Adrenal gland (tissue), 12 donors: ENCODE data around the gene SLC19A1. TPM values are rescaled to one million over a fixed set of nuclear protein-coding genes. Genes with fewer than 3 reads are reported as not detected.

Source experiments
- DNase-seq, 7 donors: peaks; one replicate each; pipeline ENCODE4 v3.0.0-alpha.2; 2019 to 2020
- H3K27ac ChIP-seq, 5 donors: fragments of 200-600 bp; sonication (generic) in 4 of 5; 1 replicate in 3 of 5; 2 replicates in 2 of 5; pipeline versions ENCODE4 v1.5.1 to v1.8.0; 2016 to 2020; ENCODE audit warnings: mild to moderate bottlenecking in 1 of 5
- H3K27me3 ChIP-seq: fragments of 200-600 bp; 2 replicates; pipeline ENCODE4 v1.8.0; 2021
- H3K36me3 ChIP-seq, 2 donors: fragments of 200-600 bp; replicated peaks in 1 of 2; 1 replicate in 1 of 2; 2 replicates in 1 of 2; pipeline versions ENCODE4 v1.5.1 to v1.8.0; 2018 to 2022
- H3K4me1 ChIP-seq, 2 donors: fragments of 200-600 bp; replicated peaks in 1 of 2; 1 replicate in 1 of 2; 2 replicates in 1 of 2; pipeline versions ENCODE4 v1.5.1 to v1.8.0; 2018 to 2021
- H3K4me3 ChIP-seq, 4 donors: fragments of 200-600 bp; sonication (generic) in 3 of 4; one replicate each; pipeline ENCODE4 v1.5.1; 2016 to 2018
- H3K9me3 ChIP-seq, 3 donors: fragments of 200-600 bp; sonication (generic) in 1 of 3; replicated peaks in 1 of 3; 1 replicate in 2 of 3; 2 replicates in 1 of 3; pipeline versions ENCODE4 v1.5.1 to v1.8.0; 2016 to 2021
- CTCF ChIP-seq, 6 experiments: fragments of 450-650 bp in 4 of 6; fragments of 200-600 bp in 2 of 6; sonication (generic) in 1 of 6; IDR thresholded peaks; 1 replicate in 5 of 6; 2 replicates in 1 of 6; pipeline versions ENCODE4 v1.5.1 to v1.8.0; 2016 to 2021; ENCODE audit warnings: antibody characterized with exemption in 6 of 6, mild to moderate bottlenecking in 2 of 6, moderate library complexity in 1 of 6
- POLR2A ChIP-seq, 2 donors: fragments of 450-650 bp; IDR thresholded peaks; one replicate each; pipeline ENCODE4 v1.6.1; 2017; ENCODE audit warnings: antibody characterized with exemption in 2 of 2, mild to moderate bottlenecking in 2 of 2, moderate library complexity in 1 of 2
- WGBS, 4 donors: extraction: QIAGEN DNeasy Blood & Tissue Kit in 2 of 4; methylation state at CpG; one replicate each; pipeline versions ENCODE4 v1.1.5 to v1.1.7; 2013 to 2017; 5-methylcytosine and 5-hydroxymethylcytosine counted together
- intact Hi-C, 2 donors: fragments of 100-400 bp; cut with DNase I; formaldehyde crosslinking; loops; one replicate each; pipeline versions ENCODE4 v1.14.1 to v1.15.0; 2022 to 2023
- polyA plus RNA-seq, 3 donors: library from polyadenylated mRNA; stranded (reverse); fragments of 200-250 nt in 2 of 3; fragments of 350-450 nt in 1 of 3; fragmentation: Illumina TruSeq in 1 of 3; extraction: RNeasy Lipid Tissue Mini Kit (QIAGEN cat#74804) in 1 of 3; gene quantifications; one replicate each; pipeline ENCODE4 v1.2.3, GENCODE V29; 2013 to 2014
- total RNA-seq, 9 donors: library from RNA; depleted of rRNA in 4 of 9; stranded (reverse); fragments of >200 nt in 4 of 9; fragments of 120-200 nt in 1 of 9; fragmentation: NEBNext Ultra II Directional in 1 of 9; extraction: Animal tissue kit (Norgen Biotek cat#: 25700) in 1 of 9; gene quantifications; one replicate each; pipeline versions ENCODE4 v1.1.0 to v1.2.4, GENCODE V29; 2013 to 2023
- donor health status: healthy with polysubstance abuse.
- donor health status: Bipolar disorder and iron deficiency.
- donor health status: DM: yes; HTN: yes; CAD: no.
- donor health status: DM: no; HTN: no; CAD: no.
- donor health status: DM: no; HTN: no; CAD: no.
- donor health status: DM: yes; HTN: yes; CAD: no.

The SLC19A1 gene
- total and polyA plus RNA-seq, 12 donors, result 1.7 to 21.2 (median 15.3) TPM

GRCh38 chr21:45450423-45451090, 91.7 kb downstream of the SLC19A1 start:
- Histone ChIP-seq H3K27ac (no peak overlapping the region), H3K27me3 (no peaks in the 10 kb centered on the region), H3K4me1 (no peaks in the 10 kb centered on the region), H3K36me3 (no peaks in the 10 kb centered on the region), H3K9me3 (no peaks in the 10 kb centered on the region), H3K4me3 (no peak overlapping the region)
- intact Hi-C loops, result no loop called here
- no peak for DNase-seq
- WGBS, 4 donors, result 80 to 91% (median 86%) methylated on average over 11 to 24 of the region's 24 CpGs
- TF ChIP-seq CTCF (IDR thresholded peaks at IDR 0.05) (no peak), POLR2A (IDR thresholded peaks at IDR 0.05) (no peak)

GRCh38 chr21:45449658-45450422, 92.4 kb downstream of the SLC19A1 start:
- TF ChIP-seq POLR2A (IDR thresholded peaks at IDR 0.05) (no peak), CTCF (IDR thresholded peaks at IDR 0.05) (no peak)
- Histone ChIP-seq H3K27ac (no peak overlapping the region), H3K9me3 (no peaks in the 10 kb centered on the region), H3K4me1 (no peaks in the 10 kb centered on the region), H3K27me3 (no peaks in the 10 kb centered on the region), H3K4me3 (no peak overlapping the region), H3K36me3 (no peaks in the 10 kb centered on the region)
- 89 to 91% (median 91%) methylated on average over 10 to 22 of the region's 22 CpGs for WGBS, 4 donors
- intact Hi-C loops, result no loop called here
- no peak for DNase-seq

- H3K9me3 ChIP-seq, result no peaks in the 10 kb centered on the region
- no peaks in the 10 kb centered on the region for H3K36me3 ChIP-seq
- no peak overlapping the region for H3K4me3 ChIP-seq
- no peak overlapping the region for H3K27ac ChIP-seq
- no peaks in the 10 kb centered on the region for H3K27me3 ChIP-seq
- TF ChIP-seq CTCF (IDR thresholded peaks at IDR 0.05), result no peak
- no peak for TF ChIP-seq POLR2A (IDR thresholded peaks at IDR 0.05)
- no peaks in the 10 kb centered on the region for H3K4me1 ChIP-seq
- intact Hi-C loops, result no loop called here
- 81 to 86% (median 83%) methylated on average over 22 to 28 of the region's 28 CpGs for WGBS, 4 donors
- DNase-seq, result no peak
These were observed 93.2 kb downstream of the SLC19A1 start for GRCh38 chr21:45448810-45449657.

GRCh38 chr21:45448283-45448809, 93.9 kb downstream of the SLC19A1 start:
- Histone ChIP-seq H3K27ac (no peak overlapping the region), H3K4me3 (no peak overlapping the region), H3K36me3 (no peaks in the 10 kb centered on the region), H3K4me1 (no peaks in the 10 kb centered on the region), H3K9me3 (no peaks in the 10 kb centered on the region), H3K27me3 (no peaks in the 10 kb centered on the region)
- intact Hi-C loops, result no loop called here
- TF ChIP-seq POLR2A (IDR thresholded peaks at IDR 0.05) (no peak), CTCF (IDR thresholded peaks at IDR 0.05) (no peak)
- 84 to 92% (median 91%) methylated on average over 20 of the region's 20 CpGs for WGBS, 4 donors
- DNase-seq, result no peak
